Ureter (tissue), 1 donor: ENCODE results near the gene SLC22A4. TPM values are rescaled to one million over a fixed set of nuclear protein-coding genes. Genes with fewer than 3 reads are reported as not detected.

Source experiments
- DNase-seq: peaks from one replicate; pipeline ENCODE4 v3.0.0-alpha.2; 2020; ENCODE audit warnings: low spot score
- total RNA-seq: library from RNA; stranded (reverse); gene quantifications from one replicate; pipeline ENCODE4 v1.2.4, GENCODE V29; 2023
- donor health status: DM: yes; HTN: yes; CAD: no.

Gene SLC22A4
- total RNA-seq, 1 donor from 2014 or later = 3.1 TPM

DNA sequence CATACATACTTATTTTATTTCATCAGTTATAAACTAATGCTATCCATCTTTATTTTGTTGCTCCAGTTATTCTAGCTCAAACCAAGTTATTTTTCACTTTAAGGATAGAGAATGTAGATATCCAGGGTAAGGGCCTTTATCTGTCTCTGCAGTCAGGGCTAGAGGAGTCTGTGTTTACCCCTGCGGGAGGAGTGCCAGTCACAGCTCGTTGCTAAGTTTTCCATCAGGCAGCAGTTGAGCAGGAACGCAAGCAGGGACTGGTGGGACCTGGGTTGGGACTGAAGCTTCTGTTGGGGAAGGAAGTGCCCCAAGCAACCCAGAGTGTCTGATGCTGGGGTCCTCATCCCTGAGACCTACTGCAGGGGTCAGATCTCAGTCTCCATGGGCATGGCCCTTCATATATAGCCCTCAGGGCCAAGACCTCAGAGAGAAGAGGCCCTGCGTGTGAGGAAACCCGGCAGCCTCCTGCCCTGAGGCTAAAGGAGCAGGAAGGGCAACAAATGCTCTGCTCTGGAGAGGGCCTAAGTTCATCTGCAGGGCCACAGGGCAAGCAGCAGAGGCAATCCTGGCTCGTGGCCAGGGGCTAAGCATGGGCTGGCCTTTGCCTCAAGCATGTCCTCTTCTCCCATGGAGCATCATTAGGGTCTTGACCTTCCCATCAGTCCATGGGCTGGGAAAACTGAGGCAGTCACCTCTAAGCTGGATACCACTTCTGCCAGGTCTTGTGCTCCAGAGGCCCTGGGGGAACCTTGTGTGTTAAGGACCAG is 6.6 kb downstream of the SLC22A4 start:
- no peak for DNase-seq

DNA sequence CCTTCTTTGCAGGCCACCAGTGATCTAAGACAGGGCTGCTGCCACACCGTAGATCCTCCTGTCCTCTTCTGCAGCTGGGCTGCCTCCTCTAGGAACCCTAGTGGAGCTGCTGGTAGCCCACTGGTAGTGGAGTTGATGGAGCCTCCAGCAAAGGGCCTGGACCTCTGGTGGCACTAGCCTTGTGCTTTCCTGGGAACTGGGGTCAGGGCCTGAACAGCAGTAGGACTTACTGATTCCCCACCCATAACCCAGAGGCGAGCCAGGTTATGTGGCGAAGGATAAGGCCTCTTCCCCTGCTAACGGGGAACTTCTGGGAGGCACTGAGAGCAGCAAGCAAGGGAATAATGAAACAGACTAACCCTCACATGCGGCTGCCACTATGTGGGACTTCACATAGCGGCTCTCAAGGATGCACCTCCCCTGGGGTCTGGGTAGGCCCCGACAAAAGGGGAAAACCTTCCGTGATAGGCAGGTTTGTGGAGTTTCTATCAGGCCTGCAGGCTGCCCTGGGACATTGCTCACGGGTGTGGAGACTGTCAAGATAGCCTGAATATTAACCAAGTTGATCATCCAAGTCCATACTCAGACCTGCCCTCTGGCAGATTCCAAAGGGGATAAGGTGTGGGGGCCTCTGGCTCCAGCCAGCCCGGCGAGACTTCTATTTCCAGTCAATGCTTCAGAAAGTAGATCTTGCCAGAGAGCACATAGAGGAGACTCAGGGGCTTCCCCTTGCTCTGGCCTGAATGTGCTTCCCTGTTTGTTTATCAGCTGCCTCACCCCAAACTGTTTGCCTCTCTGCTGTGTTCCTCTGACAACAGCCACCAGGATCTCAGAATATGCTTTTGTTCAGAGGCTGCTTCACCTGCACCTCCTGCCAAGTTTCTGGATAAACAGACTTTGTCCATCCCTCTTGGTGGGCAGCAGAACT is 7.4 kb downstream of the SLC22A4 start:
- no peak for DNase-seq

DNA sequence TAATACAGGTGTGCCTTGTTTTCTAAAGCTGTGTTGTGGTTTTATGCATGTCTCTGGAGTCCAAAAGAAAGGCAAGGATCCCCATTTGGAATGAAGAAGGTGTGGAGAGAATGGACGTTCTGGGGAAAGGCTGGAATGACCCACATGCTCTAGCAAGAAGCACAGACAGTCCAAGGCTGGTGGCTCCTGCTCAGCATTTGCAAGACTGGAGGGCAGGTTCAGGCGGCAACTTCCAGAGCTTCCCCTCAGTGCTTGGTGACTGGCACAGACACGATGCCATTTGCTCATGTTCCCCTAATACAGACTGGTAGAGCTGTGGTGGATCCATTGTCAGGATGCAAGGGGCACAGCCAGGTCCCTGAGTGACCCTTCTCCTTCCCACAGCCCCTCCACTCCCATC is 8.2 kb downstream of the SLC22A4 start:
- no peak for DNase-seq

DNA sequence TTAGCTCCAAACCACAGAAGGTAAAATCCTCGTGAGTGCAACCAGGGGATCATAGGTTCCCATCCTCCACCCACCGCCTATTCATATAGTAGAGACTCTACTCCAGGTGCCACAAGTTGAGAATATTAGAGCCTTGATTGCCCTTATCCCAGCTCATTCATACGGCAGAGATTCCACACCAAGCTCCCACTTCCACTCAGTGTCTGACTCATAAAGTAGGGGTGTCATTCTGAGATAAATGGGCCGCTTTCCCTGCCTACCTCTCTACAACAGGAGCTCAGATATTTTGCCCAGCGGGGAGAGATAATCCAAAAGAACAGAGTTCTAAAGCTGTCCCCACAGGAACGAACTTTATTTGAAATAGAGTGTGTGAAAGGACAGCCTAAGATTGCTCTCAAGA is 9.4 kb downstream of the SLC22A4 start:
- no peak for DNase-seq

DNA sequence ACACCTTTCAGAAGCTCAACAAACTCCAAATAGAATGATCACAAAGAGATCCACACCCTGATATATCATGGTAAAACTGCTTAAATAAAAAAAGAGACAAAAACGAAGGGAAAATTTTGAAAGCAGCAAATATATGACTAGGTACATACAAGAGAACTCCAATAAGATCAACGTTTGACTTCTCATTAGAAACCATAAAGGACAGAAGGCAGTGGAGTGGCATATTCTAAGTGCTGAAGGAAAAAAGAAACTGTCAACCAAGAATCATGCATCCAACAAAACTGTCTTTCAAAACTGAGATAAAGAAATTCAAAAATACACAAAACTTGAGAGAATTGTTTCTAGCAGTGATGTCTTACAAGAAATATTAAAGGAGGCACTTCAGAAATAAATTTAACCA is 11.2 kb downstream of the SLC22A4 start:
- no peak for DNase-seq

DNA sequence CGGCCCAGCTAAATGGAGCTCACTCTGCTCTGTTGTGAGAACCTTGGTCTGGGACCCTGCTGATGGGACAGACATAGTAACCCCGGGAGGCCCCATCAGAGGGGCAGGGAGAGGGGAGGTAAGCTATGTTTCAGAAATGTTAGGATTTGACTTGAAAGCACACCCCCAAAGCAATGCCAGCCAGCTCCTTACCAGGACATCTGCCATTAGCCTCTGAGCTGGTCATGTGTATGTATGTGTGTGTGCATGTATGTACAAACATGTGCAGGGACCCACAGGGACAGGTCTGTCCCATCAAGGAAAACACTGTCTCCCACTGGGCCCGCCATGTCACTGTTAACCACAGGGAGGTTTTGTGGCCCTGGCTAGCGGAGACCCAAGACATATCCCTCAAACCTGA is 14.5 kb downstream of the SLC22A4 start:
- no peak for DNase-seq

DNA sequence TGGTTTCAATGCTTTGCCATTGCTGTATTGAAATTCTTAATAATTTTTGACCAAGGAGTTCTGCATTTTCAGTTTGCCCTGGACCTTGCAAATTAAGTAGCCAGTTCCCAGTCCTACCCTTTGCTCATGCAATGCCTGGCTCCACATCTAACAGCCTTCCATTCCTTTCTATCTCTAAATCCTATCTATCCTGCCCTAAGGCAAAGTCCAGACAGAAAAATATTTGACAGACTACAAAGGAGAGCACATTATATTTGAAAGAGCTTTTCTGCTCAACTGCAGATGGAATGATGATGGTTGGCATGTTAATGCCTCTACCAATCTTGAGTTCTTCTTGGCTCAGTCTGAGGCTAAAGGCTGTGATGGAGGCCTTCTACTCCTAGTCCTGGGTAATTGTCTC is 15.5 kb downstream of the SLC22A4 start:
- DNase-seq = no peak

DNA sequence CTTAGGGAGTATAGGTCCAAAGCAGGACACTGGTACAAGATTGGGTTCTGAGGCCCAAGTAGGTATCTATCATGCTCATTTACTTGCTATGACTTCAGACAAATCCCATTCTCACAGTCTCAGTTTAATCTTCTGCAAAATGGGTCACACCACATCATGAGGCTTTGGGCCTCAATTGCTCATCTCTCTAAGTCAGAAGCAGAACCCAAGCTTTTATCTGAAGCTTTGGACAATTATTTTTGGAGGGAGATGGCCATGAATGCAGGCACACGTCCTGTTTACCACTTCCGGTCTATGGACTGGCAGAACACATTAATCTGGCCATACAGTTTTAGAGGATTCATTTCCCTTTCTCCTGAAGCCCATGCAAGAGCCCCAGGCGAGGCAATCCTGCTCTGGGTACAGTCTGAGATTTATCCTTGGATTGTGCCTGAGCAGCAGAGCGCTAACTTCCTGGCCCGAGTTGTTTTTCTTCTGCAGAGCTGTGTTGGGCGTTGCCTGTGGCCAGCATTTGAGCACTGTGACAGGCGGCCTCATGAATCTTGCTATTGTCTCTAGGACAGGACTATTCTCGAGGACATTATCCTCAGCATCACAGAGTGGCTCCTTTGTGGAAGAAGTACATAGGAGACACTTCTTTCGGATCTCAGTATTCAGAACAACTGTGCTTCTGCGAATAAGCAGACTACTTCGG is 16.1 kb downstream of the SLC22A4 start:
- DNase-seq = no peak

DNA sequence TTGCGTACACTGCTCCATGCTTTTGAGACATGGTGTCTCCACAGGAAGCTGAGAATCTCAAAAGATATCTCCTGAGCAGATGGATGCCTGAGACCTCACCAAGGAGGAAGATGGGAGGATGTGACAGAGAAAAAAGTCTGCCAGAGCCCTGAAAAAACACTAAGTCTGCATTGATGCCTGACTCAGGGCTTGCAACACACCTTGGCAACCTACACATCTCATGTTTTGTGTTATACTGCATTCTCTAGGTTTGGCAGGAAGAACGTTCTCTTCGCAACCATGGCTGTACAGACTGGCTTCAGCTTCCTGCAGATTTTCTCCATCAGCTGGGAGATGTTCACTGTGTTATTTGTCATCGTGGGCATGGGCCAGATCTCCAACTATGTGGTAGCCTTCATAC is 19.2 kb downstream of the SLC22A4 start:
- DNase-seq = no peak

DNA sequence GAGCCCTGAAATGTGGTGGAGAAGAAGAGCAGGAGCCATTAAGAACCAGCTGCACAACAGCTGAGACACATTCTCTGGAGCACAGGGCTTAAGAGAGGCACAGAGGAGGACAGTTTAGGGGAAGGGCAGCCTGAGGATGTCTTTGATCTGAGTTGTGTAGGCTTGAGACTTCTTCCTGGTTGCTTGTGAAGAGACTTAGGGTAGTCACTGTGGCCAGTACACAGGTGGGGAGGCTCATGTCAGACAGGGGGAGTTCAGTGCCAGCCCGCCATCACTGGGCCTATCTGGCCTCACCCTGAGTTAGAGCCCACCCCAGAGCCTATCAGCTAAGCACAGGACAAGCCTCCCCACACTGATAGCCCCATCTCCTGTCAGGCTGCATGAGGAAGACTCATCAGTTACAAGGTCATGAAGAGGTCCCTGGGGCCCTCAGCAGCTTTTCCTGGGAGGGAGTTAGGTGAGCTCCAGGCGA is 19.8 kb downstream of the SLC22A4 start:
- no peak for DNase-seq

DNA sequence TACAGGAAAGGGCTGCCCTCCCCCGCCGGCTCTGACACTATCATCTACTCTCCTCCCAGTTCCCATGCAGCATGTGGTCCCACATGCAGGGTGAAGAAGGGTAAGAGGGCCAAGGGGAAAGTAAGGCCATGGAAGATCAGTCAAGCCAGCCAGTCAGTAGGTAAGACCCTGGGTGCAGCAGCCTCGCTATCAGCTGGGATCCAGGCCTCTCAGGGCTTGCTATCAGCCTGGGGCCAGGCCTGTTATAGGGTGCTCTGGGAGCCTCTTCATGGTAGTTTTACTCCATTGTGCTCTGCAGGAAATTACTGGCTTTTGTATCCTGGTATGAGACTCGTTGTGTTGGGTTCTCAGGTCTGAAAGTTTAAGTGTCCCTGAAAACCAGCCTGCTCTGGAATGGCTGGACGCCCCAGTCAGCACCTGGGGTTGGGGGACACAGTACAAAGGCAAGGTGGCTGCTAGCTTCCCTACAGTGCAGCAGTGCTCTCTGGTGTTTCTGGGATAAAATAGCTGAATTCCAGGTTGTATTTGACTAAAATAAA is 21.4 kb downstream of the SLC22A4 start:
- no peak for DNase-seq

DNA sequence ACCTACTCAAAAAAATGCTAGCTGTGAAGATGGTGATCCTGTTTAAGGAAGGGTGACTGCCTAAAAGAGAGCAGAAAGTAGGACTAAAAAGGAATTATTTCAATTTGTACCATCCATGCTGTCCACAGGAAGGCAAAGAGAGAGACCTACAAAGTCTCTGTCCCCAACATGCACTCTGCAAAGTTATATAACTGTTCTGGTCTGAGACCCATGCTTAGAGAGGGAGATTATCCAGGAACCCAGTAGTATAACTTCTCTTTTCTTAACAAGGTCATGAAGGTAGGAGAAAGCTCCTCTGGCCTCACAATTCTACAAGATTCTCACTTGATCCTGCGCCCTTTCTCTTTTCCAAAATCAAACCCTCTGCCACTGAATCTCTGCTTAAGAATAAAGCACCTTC is 25.8 kb downstream of the SLC22A4 start:
- no peak for DNase-seq

DNA sequence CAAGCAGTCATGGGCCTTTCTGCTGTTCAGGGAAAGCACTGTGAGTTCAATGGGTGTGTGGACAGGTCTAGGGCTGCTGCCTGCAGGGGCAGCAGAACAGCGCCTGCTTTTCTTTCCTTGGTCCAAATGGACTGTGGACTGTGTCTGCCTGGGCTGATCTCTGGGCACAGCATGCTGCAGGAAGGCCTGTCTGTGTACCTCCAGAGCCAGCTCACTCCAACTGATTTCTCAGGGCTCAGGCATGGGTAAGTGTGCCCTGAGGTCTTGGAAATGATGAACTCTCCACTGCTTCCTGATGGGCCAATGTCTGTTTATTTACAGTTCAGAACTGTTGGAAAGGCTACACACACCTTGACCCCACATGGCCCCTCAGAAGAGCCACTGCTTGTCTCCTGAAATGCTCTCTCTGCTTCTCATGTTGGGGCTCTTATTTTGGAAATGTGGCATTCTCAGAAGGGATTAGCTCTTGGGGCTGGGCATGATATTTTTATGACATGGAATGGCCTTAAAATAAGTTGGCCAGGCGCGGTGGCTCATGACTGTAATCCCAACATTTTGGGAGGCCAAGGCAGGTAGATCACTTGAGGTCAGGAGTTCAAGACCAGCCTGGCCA is 27.0 kb downstream of the SLC22A4 start:
- DNase-seq = no peak

DNA sequence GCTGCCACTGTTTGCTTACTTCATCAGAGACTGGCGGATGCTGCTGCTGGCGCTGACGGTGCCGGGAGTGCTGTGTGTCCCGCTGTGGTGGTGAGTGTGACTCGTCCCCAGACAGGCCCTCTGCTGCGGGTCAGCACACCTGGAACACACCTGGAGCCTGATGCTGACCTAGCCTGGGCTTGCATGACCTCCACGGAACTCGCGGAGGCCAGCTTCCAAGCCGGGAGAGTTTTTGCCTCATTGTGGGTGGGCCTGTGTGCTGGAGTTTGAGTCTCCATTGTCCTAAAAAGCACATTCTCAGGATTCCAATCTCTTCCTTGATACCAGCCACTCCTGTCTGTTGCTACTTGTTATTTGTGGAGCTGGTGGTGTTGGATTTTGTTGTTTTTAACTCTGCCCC is 28.1 kb downstream of the SLC22A4 start:
- no peak for DNase-seq

DNA sequence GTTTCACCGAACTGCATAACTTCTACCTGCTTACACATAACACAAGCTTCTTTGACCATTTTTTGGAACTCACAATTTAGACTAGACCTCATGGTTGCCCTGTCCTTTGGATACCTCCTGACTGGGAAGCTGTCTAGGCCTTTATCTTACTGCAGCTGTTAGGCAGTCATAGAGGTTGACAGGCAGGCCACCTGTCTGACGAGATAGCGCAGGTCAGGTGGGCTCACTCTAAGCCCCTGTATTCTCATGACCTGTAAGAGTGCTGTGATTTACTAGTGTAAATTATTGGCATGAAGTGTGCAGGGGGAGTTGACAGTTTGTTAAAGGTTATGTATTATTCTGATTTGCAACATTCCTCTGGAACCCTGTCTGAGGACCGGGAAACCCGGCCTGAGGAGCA is 29.0 kb downstream of the SLC22A4 start:
- no peak for DNase-seq

DNA sequence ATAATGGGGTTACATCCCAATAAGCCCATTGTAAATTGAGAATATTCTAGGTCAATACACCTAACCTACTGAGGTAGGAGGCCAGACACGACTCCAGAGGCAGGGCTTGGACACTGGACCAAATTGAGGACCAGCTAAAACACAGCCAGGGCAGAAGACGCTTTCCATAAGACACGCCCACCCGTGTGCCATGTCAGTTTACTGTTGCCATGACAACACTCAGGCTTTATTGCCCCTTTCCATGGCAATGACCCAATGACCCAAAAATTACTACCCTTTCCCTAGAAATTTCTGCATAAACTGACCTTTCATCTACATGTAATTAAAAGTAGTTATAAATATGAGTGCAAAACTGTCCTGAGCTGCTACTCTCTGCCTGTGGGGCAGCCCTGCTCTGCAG is 31.5 kb downstream of the SLC22A4 start:
- no peak for DNase-seq

DNA sequence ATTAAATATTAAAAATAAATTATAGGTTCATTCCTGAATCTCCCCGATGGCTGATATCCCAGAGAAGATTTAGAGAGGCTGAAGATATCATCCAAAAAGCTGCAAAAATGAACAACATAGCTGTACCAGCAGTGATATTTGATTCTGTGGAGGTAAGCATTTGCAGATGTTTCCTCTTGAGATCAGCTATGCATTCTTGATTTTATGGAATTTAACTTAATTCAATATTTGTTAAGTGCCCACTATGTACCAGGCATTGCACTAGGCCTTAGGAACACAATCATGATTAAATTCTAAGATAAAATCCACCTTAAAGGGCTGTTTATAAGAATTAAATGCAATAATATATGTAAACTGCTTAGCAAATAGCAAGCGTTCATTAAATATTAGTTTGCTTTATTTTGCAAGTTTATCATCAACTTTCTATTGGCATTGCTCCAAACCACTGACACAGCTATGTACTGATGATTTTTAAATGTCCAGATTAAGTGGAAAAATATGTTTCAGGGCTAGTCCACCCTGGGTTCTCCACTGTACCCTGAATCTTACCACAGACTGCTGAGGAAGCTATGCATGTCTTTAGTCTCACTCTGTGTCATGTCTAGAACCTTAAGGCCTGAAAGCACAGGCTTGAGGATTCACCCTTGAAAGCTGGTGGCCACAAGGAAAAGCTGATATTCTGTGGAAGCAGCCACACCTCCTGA is 33.2 kb downstream of the SLC22A4 start:
- DNase-seq = no peak

DNA sequence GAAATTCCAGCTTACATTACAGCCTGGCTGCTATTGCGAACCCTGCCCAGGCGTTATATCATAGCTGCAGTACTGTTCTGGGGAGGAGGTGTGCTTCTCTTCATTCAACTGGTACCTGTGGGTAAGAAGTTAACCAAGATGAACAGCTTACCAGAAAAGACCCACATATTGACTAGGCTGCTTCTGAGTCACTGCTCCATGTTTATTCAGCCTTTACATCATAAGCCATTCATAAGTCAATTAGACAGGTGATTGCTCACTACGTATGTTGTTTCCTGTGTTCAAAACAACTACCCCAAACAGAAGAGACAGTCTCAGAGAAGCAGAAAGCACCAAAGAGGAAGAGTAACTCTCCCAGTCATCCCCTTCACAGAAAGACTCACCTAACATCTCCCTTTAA is 40.6 kb downstream of the SLC22A4 start:
- no peak for DNase-seq

DNA sequence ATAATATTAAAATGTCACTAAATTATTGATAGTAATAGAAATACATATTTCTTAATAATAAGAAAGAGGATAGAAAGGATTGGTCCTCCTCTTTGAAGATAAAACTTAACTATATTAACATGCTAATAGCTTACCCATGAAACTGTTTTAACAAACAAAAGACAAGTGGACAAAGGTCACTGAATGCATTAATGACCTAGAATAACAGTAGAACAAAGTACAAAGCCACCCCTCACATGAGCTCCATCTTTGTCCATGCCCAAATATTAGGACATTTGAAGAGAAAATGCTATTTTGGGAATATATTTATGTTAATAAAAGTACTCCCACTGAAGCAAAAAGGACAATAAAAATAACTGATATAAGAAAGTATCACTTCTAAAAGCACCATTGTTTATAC is 41.2 kb downstream of the SLC22A4 start:
- DNase-seq = no peak

DNA sequence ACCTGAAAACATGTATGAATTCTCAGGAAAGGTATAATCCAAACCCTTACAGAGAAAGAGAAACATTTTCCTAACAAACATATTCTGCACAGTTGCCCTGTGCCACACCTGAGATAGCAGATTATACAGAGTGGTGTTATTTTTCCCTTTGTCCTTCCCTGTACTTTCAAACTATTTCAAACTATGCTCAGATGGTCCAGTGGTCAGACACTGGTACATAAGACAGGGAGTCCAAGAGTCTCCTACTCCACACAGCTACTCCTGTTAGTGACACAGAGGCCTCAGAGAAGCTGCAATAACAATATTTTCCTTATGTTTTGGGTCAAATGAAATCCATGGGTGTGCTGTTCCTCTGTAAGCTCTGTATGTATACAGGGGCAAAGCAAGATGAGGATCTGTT is 45.3 kb downstream of the SLC22A4 start:
- no peak for DNase-seq
